SK-N-SH (cell line): Measurements from ENCODE around the gene CMBL.

Experiments used
- CHD2 ChIP-seq: fragments of 150-350 bp; IDR thresholded peaks from 2 replicates; pipeline ENCODE4 v1.6.1; 2018; ENCODE audit warnings: low read length; ENCODE audit not compliant: partially characterized antibody
- ELF1 ChIP-seq: IDR thresholded peaks from 2 replicates; pipeline ENCODE4 v1.4.0; 2012
- FOXM1 ChIP-seq: IDR thresholded peaks from 2 replicates; pipeline ENCODE4 v1.4.0; 2012; ENCODE audit warnings: low read depth, mild to moderate bottlenecking
- JUND ChIP-seq: IDR thresholded peaks from 2 replicates; pipeline ENCODE4 v1.4.0; 2012
- POLR2AphosphoS5 ChIP-seq: IDR thresholded peaks from 2 replicates; pipeline ENCODE4 v1.6.1; 2012; ENCODE audit warnings: low read depth, low read length
- RFX5 ChIP-seq: IDR thresholded peaks from 2 replicates; pipeline ENCODE4 v1.6.1; 2012; ENCODE audit warnings: mild to moderate bottlenecking, improper control_type of control experiment, low read length
- SIN3A ChIP-seq: IDR thresholded peaks from 2 replicates; pipeline ENCODE4 v1.6.1; 2012; ENCODE audit warnings: low read depth, mild to moderate bottlenecking, low read length, moderate library complexity, borderline replicate concordance
- TAF1 ChIP-seq: IDR thresholded peaks from 2 replicates; pipeline ENCODE4 v1.6.1; 2012; ENCODE audit warnings: low read depth, mild to moderate bottlenecking, low read length, moderate library complexity, borderline replicate concordance
- TEAD4 ChIP-seq: IDR thresholded peaks from 2 replicates; pipeline ENCODE4 v1.4.0; 2012; ENCODE audit warnings: mild to moderate bottlenecking, borderline replicate concordance; ENCODE audit not compliant: insufficient read depth
- TF ChIP-seq, protein P1 (sequence below): IDR thresholded peaks from 2 replicates; pipeline ENCODE4 v1.4.0; 2012; ENCODE audit warnings: low read depth, borderline replicate concordance
- TF ChIP-seq, protein P2 (sequence below): fragments of 200-600 bp; sonication (generic); IDR thresholded peaks from 2 replicates; pipeline ENCODE4 v1.6.1; 2017; ENCODE audit warnings: antibody characterized with exemption, mild to moderate bottlenecking, moderate library complexity

DNA sequence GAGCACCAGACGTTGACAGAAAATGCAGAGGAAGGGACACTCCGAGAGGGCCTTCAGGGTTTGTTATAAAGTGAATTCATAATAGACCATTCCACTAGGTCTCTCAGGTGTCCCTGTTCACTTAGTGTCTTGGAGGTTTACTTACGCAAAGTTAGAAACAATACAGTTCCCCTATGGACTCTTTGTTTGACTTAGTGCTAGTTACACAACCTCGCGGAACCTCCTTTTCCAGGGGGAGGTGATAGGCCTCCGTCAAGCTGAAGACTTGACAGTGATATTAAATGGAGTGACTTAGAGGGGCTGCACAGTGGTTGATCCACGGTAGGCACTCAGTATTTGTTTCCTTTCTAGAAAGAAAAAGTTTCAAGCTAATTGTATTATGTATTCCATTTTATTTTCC, 56.3 kb downstream of the CMBL start:
- TF ChIP-seq ELF1 (no peak), JUND (no peak), CHD2 (no peak), POLR2AphosphoS5 (no peak), SIN3A (no peak), TAF1 (no peak), FOXM1 (no peak), RFX5 (no peak), TEAD4 (no peak)
- TF ChIP-seq, protein P1, sequence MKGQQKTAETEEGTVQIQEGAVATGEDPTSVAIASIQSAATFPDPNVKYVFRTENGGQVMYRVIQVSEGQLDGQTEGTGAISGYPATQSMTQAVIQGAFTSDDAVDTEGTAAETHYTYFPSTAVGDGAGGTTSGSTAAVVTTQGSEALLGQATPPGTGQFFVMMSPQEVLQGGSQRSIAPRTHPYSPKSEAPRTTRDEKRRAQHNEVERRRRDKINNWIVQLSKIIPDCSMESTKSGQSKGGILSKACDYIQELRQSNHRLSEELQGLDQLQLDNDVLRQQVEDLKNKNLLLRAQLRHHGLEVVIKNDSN, result no peak
- TF ChIP-seq, protein P2, sequence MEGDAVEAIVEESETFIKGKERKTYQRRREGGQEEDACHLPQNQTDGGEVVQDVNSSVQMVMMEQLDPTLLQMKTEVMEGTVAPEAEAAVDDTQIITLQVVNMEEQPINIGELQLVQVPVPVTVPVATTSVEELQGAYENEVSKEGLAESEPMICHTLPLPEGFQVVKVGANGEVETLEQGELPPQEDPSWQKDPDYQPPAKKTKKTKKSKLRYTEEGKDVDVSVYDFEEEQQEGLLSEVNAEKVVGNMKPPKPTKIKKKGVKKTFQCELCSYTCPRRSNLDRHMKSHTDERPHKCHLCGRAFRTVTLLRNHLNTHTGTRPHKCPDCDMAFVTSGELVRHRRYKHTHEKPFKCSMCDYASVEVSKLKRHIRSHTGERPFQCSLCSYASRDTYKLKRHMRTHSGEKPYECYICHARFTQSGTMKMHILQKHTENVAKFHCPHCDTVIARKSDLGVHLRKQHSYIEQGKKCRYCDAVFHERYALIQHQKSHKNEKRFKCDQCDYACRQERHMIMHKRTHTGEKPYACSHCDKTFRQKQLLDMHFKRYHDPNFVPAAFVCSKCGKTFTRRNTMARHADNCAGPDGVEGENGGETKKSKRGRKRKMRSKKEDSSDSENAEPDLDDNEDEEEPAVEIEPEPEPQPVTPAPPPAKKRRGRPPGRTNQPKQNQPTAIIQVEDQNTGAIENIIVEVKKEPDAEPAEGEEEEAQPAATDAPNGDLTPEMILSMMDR, result no peak
